Inferior parietal cortex (tissue), 1 donor: ENCODE data around the gene COPG2.
"Not testable (repeated sequence)": the region's sequence is repeated elsewhere in the genome, so short reads cannot be mapped to it uniquely, and the experiment has no call there.

Experiments
- DNase-seq: peaks from one replicate; pipeline ENCODE4 v3.0.0-alpha.2; 2016; ENCODE audit errors: extremely low spot score

The COPG2 gene

DNA sequence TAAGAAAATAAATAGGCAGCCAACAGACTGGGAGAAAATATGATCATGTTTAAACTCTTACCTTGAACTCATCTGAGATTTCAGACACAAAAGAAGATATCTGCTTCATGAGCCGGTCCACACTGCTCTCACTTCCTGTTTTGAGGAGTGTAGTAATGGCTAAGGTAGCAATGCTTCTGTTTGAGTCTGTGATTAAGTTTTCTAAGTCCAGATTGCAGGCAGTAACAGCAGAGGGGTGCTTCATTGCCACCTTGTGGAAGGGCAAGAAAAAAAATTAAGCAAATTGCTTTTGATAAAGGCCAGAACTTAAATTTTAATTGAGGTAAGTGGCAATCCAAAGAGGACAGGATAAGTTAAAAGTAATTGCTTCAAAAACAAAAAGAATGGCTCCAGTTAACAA is 107.6 kb downstream of the COPG2 start:
- no peak for DNase-seq

DNA sequence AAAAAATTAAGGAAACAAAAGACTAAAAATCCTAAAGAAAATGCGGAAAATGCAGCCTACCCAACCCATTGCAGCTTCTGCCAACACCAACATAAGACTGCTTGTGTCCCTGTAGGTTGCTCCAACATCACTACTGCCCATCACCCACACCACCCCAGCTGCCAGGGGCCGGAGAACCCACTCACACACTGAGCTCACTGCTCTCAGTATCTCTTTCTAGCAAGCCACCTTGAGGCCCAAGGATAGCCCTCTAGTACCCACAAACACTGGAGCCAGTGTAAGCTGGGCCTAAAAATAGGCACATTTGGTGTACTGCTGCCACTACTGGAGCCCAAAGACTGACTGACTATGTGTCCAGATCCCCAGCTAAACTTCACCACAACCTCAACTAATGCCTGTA is 109.4 kb downstream of the COPG2 start:
- no peak for DNase-seq

DNA sequence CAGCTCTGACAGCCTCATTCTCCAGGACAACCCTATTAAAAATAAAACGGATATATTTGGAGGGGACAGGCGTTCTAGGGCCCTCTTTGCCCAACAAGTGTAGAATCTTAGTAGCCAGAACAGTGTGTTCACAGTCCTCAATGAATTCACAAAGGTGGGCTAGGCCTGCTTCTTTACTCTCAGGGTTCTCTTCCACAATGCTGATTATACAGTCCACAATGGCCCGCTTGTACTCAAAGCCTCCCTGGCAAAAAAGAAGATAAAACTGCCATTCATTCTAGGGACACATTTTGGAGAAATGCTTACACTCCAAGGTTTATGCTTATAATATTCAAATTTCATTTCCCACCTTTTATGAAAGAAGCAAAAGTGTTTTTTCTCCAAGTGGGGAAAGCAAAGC is 114.1 kb downstream of the COPG2 start:
- no peak for DNase-seq

- no peak for DNase-seq
Observed at GRCh38 chr7:130553398-130554029, 115.0 kb downstream of the COPG2 start.

DNA sequence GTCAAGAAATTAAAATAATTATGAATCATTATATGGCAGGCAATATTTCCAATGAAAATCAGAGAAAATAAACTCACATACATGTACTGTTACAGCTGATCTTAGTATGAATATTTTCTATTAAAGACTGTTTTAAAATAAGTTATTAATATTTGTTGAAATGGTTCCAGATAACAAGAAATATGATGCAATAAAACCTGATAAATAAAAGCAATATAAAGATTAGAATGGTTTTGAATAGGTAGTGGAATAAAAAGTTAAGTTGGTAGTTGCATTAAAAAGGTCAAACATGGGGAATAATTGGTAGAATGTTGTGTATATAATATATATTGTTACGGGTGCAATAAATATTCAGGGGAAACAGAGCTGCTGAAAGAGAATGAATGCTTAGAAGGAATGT is 124.2 kb downstream of the COPG2 start:
- no peak for DNase-seq

GRCh38 chr7:130543487-130544010 is 125.0 kb downstream of the COPG2 start:
- no peak for DNase-seq

- not testable (repeated sequence) for DNase-seq
Observed at GRCh38 chr7:130542297-130542696, 126.3 kb downstream of the COPG2 start.

GRCh38 chr7:130541287-130541686 is 127.3 kb downstream of the COPG2 start:
- DNase-seq: not testable (repeated sequence)

GRCh38 chr7:130537894-130538293 is 130.7 kb downstream of the COPG2 start:
- not testable (repeated sequence) for DNase-seq

- DNase-seq: no peak
Observed at GRCh38 chr7:130529417-130529816, 139.1 kb downstream of the COPG2 start.

DNA sequence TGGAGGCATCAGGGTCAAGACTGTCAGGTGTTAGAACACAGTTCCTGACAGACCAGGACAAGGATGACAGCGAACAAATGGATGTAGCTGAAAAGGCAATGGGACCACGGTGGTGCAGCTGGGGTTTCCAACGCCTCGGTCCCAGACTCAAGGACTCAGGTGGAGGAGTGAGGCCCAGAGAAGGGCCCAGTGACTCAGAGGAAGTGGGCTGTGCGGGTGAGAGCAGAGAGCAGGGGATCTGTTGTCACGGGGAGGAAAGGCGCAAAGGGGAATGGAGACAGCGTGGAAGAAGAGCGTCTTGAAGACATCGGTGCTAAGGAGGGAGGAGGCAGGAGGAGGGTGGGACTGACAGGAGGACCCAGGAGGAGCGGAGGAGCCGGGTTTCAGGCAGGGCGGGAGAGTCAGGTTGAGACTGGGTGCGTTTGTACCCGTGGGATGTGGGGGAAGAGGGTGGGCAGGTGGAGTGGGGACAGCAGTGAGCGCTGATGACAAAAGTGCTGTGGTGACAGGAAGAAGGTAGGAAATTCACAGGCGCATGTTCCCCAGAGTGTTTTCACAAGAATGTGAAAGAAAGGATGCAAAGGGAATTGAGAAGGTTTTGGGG is 140.7 kb downstream of the COPG2 start:
- not testable (repeated sequence) for DNase-seq

GRCh38 chr7:130524628-130525027 is 143.9 kb downstream of the COPG2 start:
- no peak for DNase-seq

DNA sequence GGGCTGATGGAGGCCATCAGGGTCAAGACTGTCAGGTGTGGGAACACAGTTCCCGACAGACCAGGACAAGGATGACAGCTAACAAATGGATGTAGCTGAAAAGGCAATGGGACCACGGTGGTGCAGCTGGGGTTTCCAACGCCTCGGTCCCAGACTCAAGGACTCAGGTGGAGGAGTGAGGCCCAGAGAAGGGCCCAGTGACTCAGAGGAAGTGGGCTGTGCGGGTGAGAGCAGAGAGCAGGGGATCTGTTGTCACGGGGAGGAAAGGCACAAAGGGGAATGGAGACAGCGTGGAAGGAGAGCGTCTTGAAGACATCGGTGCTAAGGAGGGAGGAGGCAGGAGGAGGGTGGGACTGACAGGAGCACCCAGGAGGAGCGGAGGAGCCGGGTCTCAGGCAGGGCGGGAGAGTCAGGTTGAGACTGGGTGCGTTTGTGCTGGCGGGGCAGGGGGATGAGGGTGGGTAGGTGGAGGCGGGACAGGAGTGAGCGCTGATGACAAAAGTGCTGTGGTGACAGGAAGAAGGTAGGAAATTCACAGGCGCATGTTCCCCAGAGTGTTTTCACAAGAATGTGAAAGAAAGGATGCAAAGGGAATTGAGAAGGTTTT is 144.9 kb downstream of the COPG2 start:
- DNase-seq: not testable (repeated sequence)

GRCh38 chr7:130521258-130521951 is 147.1 kb downstream of the COPG2 start:
- peak; percentile 13 for DNase-seq

DNA sequence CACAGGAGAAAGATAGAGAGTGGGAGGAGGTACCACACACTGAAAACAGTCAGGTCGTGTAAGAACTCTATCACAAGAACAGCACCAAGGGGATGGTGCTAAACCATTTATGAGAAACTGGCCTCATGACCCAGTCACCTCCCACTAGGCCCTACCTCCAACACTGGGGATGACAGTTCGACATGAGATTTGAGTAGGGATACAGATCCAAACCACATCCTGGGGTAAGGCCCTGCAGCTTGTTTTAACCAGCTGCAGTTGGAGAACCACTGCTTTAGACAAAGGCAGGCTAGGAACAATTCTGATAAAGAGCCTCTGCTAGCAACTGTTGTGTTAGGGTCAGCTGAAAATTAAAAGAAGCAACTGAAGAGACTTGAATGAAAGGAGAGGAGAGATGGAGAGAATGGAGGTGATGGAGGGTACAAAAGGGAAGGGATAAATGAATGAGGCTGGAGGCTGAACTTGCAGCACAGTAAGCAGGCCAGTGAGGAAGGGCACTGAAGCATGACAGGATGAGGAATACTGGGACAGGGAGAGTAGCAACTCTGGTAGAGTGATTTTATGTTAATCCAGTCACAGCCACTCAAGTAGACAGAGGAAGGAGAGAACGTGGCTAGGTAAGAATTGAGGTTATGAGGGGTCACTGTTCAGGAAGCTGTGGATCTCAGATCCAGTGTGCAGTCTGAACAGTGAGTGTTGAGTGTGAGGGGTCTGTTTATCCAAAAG is 153.1 kb downstream of the COPG2 start:
- DNase-seq: no peak

- DNase-seq: no peak
Observed at GRCh38 chr7:130513447-130513846, 155.1 kb downstream of the COPG2 start.

GRCh38 chr7:130512038-130512437 is 156.5 kb downstream of the COPG2 start:
- not testable (repeated sequence) for DNase-seq

- DNase-seq: no peak
Observed at GRCh38 chr7:130506358-130506757, 162.2 kb downstream of the COPG2 start.

DNA sequence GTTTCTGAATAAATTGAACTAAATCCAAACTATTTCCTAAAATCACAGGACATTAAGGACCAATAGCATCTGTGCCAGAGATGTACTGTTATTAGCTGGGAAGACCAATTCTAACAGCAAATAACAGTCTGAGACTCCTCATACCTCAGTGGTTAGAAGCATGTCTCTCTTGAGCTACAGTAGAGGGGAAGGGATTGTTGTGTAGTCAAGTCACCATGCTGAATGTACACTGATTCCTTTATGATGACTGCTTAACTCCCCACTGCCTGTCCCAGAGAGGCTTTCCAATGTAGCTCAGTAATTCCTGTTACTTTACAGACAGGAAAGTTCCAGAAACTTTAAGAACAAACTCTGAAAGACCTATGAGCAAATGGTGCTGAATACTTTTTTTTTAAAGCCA is 162.8 kb downstream of the COPG2 start:
- DNase-seq: no peak

DNA sequence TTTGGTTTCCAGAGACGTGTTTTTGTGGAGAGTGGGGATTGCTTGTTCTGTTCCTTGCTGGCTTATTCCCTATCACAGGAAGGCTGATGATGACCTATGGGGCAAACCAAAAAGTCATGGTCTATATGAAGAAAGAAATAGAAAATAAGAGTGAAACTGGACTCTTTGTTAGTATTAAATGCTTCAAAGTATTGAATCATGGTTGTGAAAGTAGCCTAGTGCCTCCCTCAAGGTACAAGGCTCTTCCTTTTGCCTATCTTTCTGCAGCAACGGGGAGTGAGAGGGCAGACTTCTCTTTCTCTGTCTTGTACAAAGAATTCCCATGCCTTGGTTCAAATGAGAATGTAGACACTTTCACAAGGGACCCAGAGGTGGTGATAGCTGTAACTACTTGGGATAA is 167.6 kb downstream of the COPG2 start:
- no peak for DNase-seq

DNA sequence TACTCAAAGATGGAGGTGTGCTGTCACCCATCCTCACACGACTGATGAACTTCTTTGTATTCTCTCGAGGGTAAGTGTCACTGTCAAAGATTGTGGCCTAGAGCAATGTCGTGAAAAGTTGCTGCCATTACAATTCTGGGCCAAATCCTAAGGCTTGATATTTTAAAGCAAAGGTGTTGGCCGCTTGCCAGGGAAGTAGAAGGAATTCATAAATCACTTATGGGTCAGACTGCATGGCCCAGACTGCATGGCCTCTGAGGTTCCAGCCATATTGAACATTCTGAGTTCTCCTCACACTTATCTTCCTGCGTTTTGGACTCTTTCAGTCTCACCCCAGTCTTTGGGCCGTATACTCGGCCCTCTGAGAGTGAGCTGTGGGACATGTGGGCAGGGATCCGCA is 168.1 kb downstream of the COPG2 start:
- no peak for DNase-seq

GRCh38 chr7:130494431-130494858 is 174.1 kb downstream of the COPG2 start:
- DNase-seq: peak; percentile 20
